HG02852 (cell line): Measurements from ENCODE around the gene SWI5.
A peak's percentile ranks its signal among the peaks of the same experiment; 100 is the strongest.
"Not testable (repeated sequence)": the region's sequence is repeated elsewhere in the genome, so short reads cannot be mapped to it uniquely, and the experiment has no call there.

Experiments
- ATAC-seq: cut with Tn5 transposase; IDR thresholded peaks from one replicate; pipeline ENCODE4 v1.9.1; 2021; ENCODE audit warnings: mild to moderate bottlenecking, moderate library complexity; ENCODE audit not compliant: unreplicated experiment

Gene SWI5

GRCh38 chr9:128276008-128276573, at the start of gene SWI5:
Gene SWI5 (plus strand): TSS chr9:128276276.
- ATAC-seq, result peak; percentile 94

GRCh38 chr9:128226412-128226801, 49.7 kb upstream of the SWI5 start:
- ATAC-seq, result no peak

GRCh38 chr9:128230897-128231296, 45.2 kb upstream of the SWI5 start:
- not testable (repeated sequence) for ATAC-seq

GRCh38 chr9:128231638-128232527, 44.2 kb upstream of the SWI5 start:
- ATAC-seq, result no peak

GRCh38 chr9:128232528-128233428, 43.3 kb upstream of the SWI5 start:
- no peak for ATAC-seq

GRCh38 chr9:128233817-128234406, 42.2 kb upstream of the SWI5 start:
- no peak for ATAC-seq

GRCh38 chr9:128242124-128242523, 34.0 kb upstream of the SWI5 start:
- no peak for ATAC-seq

GRCh38 chr9:128242828-128243214, 33.3 kb upstream of the SWI5 start:
- no peak for ATAC-seq

- ATAC-seq, result no peak
These were observed 32.7 kb upstream of the SWI5 start for GRCh38 chr9:128243215-128244018.

- ATAC-seq, result no peak
These were observed 31.8 kb upstream of the SWI5 start for GRCh38 chr9:128244091-128244836.

GRCh38 chr9:128244837-128245231, 31.2 kb upstream of the SWI5 start:
- ATAC-seq, result no peak

GRCh38 chr9:128245421-128246151, 30.5 kb upstream of the SWI5 start:
- ATAC-seq, result no peak

- no peak for ATAC-seq
These were observed 29.6 kb upstream of the SWI5 start for GRCh38 chr9:128246471-128246870.

- ATAC-seq, result no peak
These were observed 28.8 kb upstream of the SWI5 start for GRCh38 chr9:128247226-128247803.

GRCh38 chr9:128249558-128249907, 26.5 kb upstream of the SWI5 start:
- no peak for ATAC-seq

GRCh38 chr9:128249908-128250838, 25.9 kb upstream of the SWI5 start:
- ATAC-seq, result peak; percentile 82
